Occipital lobe (tissue), 2 donors: ENCODE data around the gene CPD. TPM values are rescaled to one million over a fixed set of nuclear protein-coding genes. Genes with fewer than 3 reads are reported as not detected.
"Not testable (repeated sequence)": the region's sequence is repeated elsewhere in the genome, so short reads cannot be mapped to it uniquely, and the experiment has no call there.

Experiments used
- DNase-seq: peaks from one replicate; lab custom pipeline; 2025; lab: John Stamatoyannopoulos, UW
- total RNA-seq: library from RNA; depleted of rRNA; stranded (reverse); fragments of >200 nt; gene quantifications from one replicate; pipeline ENCODE4 v1.2.3, GENCODE V29; 2014

CPD gene
- total RNA-seq, 1 donor from 2014 or later = 60.4 TPM

GRCh38 chr17:30426292-30426691 lies 47.6 kb downstream of the CPD start:
- DNase-seq = no peak

GRCh38 chr17:30427611-30428010 lies 48.9 kb downstream of the CPD start:
- DNase-seq = no peak

- DNase-seq = no peak
Measured at GRCh38 chr17:30429155-30429554, 50.4 kb downstream of the CPD start.

GRCh38 chr17:30433514-30433913 lies 54.8 kb downstream of the CPD start:
- peak; percentile 6 for DNase-seq

- DNase-seq = no peak
Measured at GRCh38 chr17:30436729-30437128, 58.0 kb downstream of the CPD start.

- DNase-seq = no peak
Measured at GRCh38 chr17:30443721-30444120, 65.0 kb downstream of the CPD start.

GRCh38 chr17:30446640-30447039 lies 67.9 kb downstream of the CPD start:
- not testable (repeated sequence) for DNase-seq

GRCh38 chr17:30449480-30449879 lies 70.8 kb downstream of the CPD start:
- peak; percentile 9 for DNase-seq

- DNase-seq = no peak
Measured at GRCh38 chr17:30450125-30451027, 71.6 kb downstream of the CPD start.

GRCh38 chr17:30454635-30455034 lies 75.9 kb downstream of the CPD start:
- no peak for DNase-seq

- DNase-seq = no peak
Measured at GRCh38 chr17:30458371-30458770, 79.6 kb downstream of the CPD start.

- not testable (repeated sequence) for DNase-seq
Measured at GRCh38 chr17:30458797-30459413, 80.2 kb downstream of the CPD start.

GRCh38 chr17:30468465-30468864 lies 89.7 kb downstream of the CPD start:
- no peak for DNase-seq

GRCh38 chr17:30472238-30472890 lies 93.6 kb downstream of the CPD start:
- no peak for DNase-seq

- no peak for DNase-seq
Measured at GRCh38 chr17:30475206-30475605, 96.5 kb downstream of the CPD start.

- DNase-seq = no peak
Measured at GRCh38 chr17:30476726-30477082, 98.0 kb downstream of the CPD start.

- peak; percentile 88 for DNase-seq
Measured at GRCh38 chr17:30477083-30477773, 98.5 kb downstream of the CPD start, which contains the start of gene GOSR1. Gene GOSR1 (plus strand): TSS chr17:30477408. CDS start chr17:30477434, 26 bp downstream.

GRCh38 chr17:30477774-30478115 lies 99.0 kb downstream of the CPD start:
- DNase-seq = no peak

GRCh38 chr17:30482555-30482954 lies 103.8 kb downstream of the CPD start:
- no peak for DNase-seq

GRCh38 chr17:30483159-30483558 lies 104.4 kb downstream of the CPD start:
- no peak for DNase-seq

- DNase-seq = no peak
Measured at GRCh38 chr17:30493780-30494179, 115.1 kb downstream of the CPD start.

GRCh38 chr17:30495586-30495985 lies 116.9 kb downstream of the CPD start:
- no peak for DNase-seq
